Cardiac fibroblast (primary cell): ENCODE data around the gene HMCN2.

Experiments used
- DNase-seq, 2 donors: peaks; one replicate each; pipeline versions ENCODE4 v3.0.0 to v3.0.0-alpha.2; 2010; ENCODE audit warnings: low read depth in 2 of 2
- H3K4me3 ChIP-seq, 2 donors: replicated peaks in 1 of 2; 1 replicate in 1 of 2; 2 replicates in 1 of 2; pipeline ENCODE4 v1.5.1; 2011; ENCODE audit warnings: low read depth in 2 of 2, low read length in 2 of 2, mild to moderate bottlenecking in 2 of 2, moderate library complexity in 1 of 2
- TF ChIP-seq, protein P1 (sequence below): IDR thresholded peaks from one replicate; pipeline ENCODE4 v1.5.1; 2011; ENCODE audit warnings: low read depth, mild to moderate bottlenecking, low read length, inconsistent platforms

Gene HMCN2

GRCh38 chr9:130421802-130422276 is 156.3 kb downstream of the HMCN2 start:
- TF ChIP-seq, protein P1, sequence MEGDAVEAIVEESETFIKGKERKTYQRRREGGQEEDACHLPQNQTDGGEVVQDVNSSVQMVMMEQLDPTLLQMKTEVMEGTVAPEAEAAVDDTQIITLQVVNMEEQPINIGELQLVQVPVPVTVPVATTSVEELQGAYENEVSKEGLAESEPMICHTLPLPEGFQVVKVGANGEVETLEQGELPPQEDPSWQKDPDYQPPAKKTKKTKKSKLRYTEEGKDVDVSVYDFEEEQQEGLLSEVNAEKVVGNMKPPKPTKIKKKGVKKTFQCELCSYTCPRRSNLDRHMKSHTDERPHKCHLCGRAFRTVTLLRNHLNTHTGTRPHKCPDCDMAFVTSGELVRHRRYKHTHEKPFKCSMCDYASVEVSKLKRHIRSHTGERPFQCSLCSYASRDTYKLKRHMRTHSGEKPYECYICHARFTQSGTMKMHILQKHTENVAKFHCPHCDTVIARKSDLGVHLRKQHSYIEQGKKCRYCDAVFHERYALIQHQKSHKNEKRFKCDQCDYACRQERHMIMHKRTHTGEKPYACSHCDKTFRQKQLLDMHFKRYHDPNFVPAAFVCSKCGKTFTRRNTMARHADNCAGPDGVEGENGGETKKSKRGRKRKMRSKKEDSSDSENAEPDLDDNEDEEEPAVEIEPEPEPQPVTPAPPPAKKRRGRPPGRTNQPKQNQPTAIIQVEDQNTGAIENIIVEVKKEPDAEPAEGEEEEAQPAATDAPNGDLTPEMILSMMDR = no peak
- H3K4me3 ChIP-seq = no peak overlapping the region
- peak; percentile 42 to 57 for DNase-seq

- no peak overlapping the region for H3K4me3 ChIP-seq
- no peak for DNase-seq
- TF ChIP-seq, protein P1 = no peak
Measured at GRCh38 chr9:130422546-130422945, 157.0 kb downstream of the HMCN2 start.

- TF ChIP-seq, protein P1 = no peak
- H3K4me3 ChIP-seq = no peak overlapping the region
Measured at GRCh38 chr9:130423272-130423671, 157.7 kb downstream of the HMCN2 start.

GRCh38 chr9:130424595-130425454 is 159.3 kb downstream of the HMCN2 start:
- TF ChIP-seq, protein P1 = no peak
- DNase-seq = no peak
- H3K4me3 ChIP-seq = no peak overlapping the region

More at GRCh38 chr9:130423272-130423671, 157.7 kb downstream of the HMCN2 start:
- peak in 1 of 2 donors; percentile 32 for DNase-seq

DNA sequence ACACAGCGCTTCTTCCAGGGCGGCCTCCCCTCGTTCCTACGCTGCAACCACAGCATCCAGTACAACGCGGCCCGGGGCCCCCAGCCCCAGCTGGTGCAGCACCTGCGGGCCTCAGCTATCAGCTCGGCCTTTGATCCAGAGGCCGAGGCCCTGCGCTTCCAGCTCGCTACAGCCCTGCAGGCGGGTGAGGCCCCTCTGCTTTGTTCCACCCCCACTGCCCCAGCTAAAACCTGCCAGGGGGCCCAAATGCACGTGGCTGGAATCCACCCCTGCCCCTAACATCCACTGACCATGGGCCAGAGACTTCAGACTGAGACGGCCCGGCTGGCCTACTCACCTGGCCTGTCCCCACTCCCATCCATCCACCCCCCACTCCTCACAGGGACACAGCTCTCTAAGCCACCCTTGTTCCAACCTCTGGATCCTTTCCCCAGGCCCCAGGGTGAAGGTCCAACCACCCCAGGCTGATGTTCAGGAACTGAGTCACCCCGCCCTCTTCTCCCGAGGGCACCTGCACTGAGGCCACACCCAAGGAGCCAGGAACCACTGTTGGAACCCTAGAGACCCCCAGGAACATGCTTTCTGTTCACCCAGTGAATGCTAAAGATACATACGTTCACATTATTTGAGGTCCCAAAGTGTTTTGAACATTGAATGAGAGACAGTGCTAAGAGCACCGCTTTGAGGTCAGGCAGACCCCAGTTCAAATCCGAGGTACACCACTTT is 160.3 kb downstream of the HMCN2 start:
- DNase-seq = no peak
- TF ChIP-seq, protein P1 = no peak
- H3K4me3 ChIP-seq = no peak overlapping the region

- TF ChIP-seq, protein P1 = no peak
- DNase-seq = no peak
- H3K4me3 ChIP-seq = no peak overlapping the region
Measured at GRCh38 chr9:130426467-130426773, 160.9 kb downstream of the HMCN2 start.
